HepG2 (cell line): ENCODE measurements around the gene ATF6. TPM values are rescaled to one million over a fixed set of nuclear protein-coding genes. Genes with fewer than 3 reads are reported as not detected.

Experiments used
- BHLHE40 ChIP-seq: IDR thresholded peaks from 2 replicates; pipeline ENCODE4 v1.6.1; 2011; ENCODE audit warnings: low read length, improper control_type of control experiment
- KAT8 ChIP-seq: IDR thresholded peaks from 2 replicates; pipeline ENCODE4 v1.6.1; 2016; ENCODE audit warnings: missing genetic modification reagents, missing compliant biosample characterization
- NCOA5 ChIP-seq: sonication (generic); formaldehyde crosslinking; IDR thresholded peaks from 2 replicates; pipeline ENCODE4 v1.4.0; 2020; ENCODE audit warnings: missing genetic modification reagents
- PPARG ChIP-seq: conservative IDR thresholded peaks from 2 replicates; pipeline ENCODE4 v1.6.1; 2016; ENCODE audit warnings: missing biosample characterization, missing genetic modification reagents
- SAP130 ChIP-seq: IDR thresholded peaks from 2 replicates; pipeline ENCODE4 v1.6.1; 2016; ENCODE audit warnings: low read depth
- ZBTB1 ChIP-seq: sonication (generic); formaldehyde crosslinking; IDR thresholded peaks from 2 replicates; pipeline ENCODE4 v1.4.0; 2020; ENCODE audit warnings: missing genetic modification reagents, borderline replicate concordance
- ZNF232 ChIP-seq: sonication (generic); formaldehyde crosslinking; IDR thresholded peaks from 2 replicates; pipeline ENCODE4 v1.4.0; 2020; ENCODE audit warnings: missing genetic modification reagents, borderline replicate concordance
- ZNF430 ChIP-seq: sonication (generic); formaldehyde crosslinking; IDR thresholded peaks from 2 replicates; pipeline ENCODE4 v1.9.0; 2021; ENCODE audit warnings: mild to moderate bottlenecking, missing genetic modification reagents
- ZNF563 ChIP-seq: sonication (generic); formaldehyde crosslinking; IDR thresholded peaks from 2 replicates; pipeline ENCODE4 v1.8.0; 2022; ENCODE audit warnings: mild to moderate bottlenecking, moderate library complexity, missing genetic modification reagents
- ZNF605 ChIP-seq: sonication (generic); formaldehyde crosslinking; IDR thresholded peaks from 2 replicates; pipeline ENCODE4 v1.8.0; 2022; ENCODE audit warnings: mild to moderate bottlenecking, missing genetic modification reagents
- ZSCAN29 ChIP-seq: sonication (generic); formaldehyde crosslinking; conservative IDR thresholded peaks from 2 replicates; pipeline ENCODE4 v1.4.0; 2020; ENCODE audit warnings: mild to moderate bottlenecking, missing genetic modification reagents
- polyA plus RNA-seq, 8 experiments: library from polyadenylated mRNA; depleted of rRNA in 3 of 8; stranded (reverse) in 7 of 8; unstranded in 1 of 8; fragments of >200 nt; fragmentation: Illumina TruSeq in 4 of 8; extraction: Trizol in 4 of 8; gene quantifications; 2 replicates each; pipeline versions ENCODE4 v1.2.1 to v1.2.3, GENCODE V29; 2011 to 2016; ENCODE audit warnings: low read depth in 4 of 8, missing spikeins in 1 of 8, mixed read lengths in 1 of 8; ENCODE audit not compliant: insufficient read depth in 1 of 8
- total RNA-seq, 5 experiments: library from RNA; depleted of rRNA; stranded (reverse); fragments of >200 nt; fragmentation: Illumina TruSeq; extraction: Trizol; gene quantifications; 2 replicates each; pipeline ENCODE4 v1.2.3, GENCODE V29; 2016; ENCODE audit warnings: low read depth in 1 of 5
- TF ChIP-seq, protein P1 (sequence below): IDR thresholded peaks from 2 replicates; pipeline ENCODE4 v1.4.0; 2020; ENCODE audit warnings: mild to moderate bottlenecking, missing genetic modification reagents
- TF ChIP-seq, protein P2 (sequence below), 2 experiments: sonication (generic) in 1 of 2; formaldehyde crosslinking in 1 of 2; IDR thresholded peaks; 2 replicates each; pipeline versions ENCODE4 v1.4.0 to v1.6.1; 2018 to 2020; ENCODE audit warnings: missing genetic modification reagents in 2 of 2, borderline replicate concordance in 1 of 2, low read depth in 1 of 2, mild to moderate bottlenecking in 1 of 2, missing biosample characterization in 1 of 2
- TF ChIP-seq, protein P3 (sequence below): sonication (generic); formaldehyde crosslinking; IDR thresholded peaks from 2 replicates; pipeline ENCODE4 v1.8.0; 2022; ENCODE audit warnings: missing genetic modification reagents, mild to moderate bottlenecking, moderate library complexity, borderline replicate concordance
- TF ChIP-seq, protein P4 (sequence below): sonication (generic); formaldehyde crosslinking; IDR thresholded peaks from 2 replicates; pipeline ENCODE4 v1.4.0; 2020; ENCODE audit warnings: mild to moderate bottlenecking, missing genetic modification reagents, borderline replicate concordance

ATF6 gene
- total and polyA plus RNA-seq, 2 of the 13 experiments (the other 11 are each of a cell fraction or from before 2014, with no cell fraction given): 13.2 to 14.5 TPM

DNA sequence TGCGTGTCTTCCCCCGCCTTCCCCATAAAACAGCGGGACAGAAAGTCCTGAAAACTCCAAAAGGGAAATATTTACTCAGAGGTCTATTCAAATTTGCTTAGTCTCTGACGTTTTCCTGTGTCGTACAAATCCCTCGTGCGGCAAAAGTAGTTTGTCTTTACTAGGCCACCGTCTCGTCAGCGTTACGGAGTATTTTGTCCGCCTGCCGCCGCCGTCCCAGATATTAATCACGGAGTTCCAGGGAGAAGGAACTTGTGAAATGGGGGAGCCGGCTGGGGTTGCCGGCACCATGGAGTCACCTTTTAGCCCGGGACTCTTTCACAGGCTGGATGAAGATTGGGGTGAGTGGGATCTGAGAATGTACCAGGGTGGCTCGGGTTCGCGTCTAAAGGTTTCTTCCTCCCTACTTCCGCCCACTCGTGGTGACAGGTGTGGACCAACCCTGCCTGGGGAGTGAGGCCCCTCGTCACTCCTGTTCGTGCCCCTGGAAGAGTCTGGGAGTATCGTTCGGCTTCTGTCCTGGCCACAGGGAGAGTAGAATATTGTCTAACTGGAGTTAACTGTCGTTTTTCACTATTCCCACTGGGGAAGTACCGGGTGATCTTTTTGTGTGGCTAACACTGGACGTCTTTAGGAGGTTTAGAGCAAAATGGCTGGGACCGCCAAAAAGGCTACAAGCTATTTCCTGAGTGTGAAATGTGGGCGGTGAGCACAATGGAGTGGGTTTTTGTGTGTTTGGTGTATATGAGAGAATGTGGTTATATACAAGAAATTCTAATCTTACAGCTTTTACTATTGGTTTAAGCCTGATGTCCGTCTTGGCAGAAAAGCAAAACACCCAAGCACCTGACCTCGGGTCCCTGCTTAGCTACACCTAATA lies at the start of gene ATF6 (continued):
- TF ChIP-seq, protein P1, sequence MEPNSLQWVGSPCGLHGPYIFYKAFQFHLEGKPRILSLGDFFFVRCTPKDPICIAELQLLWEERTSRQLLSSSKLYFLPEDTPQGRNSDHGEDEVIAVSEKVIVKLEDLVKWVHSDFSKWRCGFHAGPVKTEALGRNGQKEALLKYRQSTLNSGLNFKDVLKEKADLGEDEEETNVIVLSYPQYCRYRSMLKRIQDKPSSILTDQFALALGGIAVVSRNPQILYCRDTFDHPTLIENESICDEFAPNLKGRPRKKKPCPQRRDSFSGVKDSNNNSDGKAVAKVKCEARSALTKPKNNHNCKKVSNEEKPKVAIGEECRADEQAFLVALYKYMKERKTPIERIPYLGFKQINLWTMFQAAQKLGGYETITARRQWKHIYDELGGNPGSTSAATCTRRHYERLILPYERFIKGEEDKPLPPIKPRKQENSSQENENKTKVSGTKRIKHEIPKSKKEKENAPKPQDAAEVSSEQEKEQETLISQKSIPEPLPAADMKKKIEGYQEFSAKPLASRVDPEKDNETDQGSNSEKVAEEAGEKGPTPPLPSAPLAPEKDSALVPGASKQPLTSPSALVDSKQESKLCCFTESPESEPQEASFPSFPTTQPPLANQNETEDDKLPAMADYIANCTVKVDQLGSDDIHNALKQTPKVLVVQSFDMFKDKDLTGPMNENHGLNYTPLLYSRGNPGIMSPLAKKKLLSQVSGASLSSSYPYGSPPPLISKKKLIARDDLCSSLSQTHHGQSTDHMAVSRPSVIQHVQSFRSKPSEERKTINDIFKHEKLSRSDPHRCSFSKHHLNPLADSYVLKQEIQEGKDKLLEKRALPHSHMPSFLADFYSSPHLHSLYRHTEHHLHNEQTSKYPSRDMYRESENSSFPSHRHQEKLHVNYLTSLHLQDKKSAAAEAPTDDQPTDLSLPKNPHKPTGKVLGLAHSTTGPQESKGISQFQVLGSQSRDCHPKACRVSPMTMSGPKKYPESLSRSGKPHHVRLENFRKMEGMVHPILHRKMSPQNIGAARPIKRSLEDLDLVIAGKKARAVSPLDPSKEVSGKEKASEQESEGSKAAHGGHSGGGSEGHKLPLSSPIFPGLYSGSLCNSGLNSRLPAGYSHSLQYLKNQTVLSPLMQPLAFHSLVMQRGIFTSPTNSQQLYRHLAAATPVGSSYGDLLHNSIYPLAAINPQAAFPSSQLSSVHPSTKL (CRISPR knock-in tag): peak; percentile 81
- TF ChIP-seq NCOA5 (CRISPR knock-in tag) (no peak), ZNF563 (CRISPR knock-in tag) (no peak), ZSCAN29 (CRISPR knock-in tag) (peak; percentile 57; the same call in 1 of the 2 replicates), ZBTB1 (CRISPR knock-in tag) (no peak), SAP130 (peak; percentile 97), PPARG (CRISPR knock-in tag) (0 out of 2 replicates have a peak, but pooled peaks have one; percentile 32), ZNF232 (CRISPR knock-in tag) (no peak; the same call in 1 of the 2 replicates), ZNF605 (no peak), ZNF430 (no peak), KAT8 (peak; percentile 95), BHLHE40 (peak; percentile 74)
- TF ChIP-seq, protein P2, sequence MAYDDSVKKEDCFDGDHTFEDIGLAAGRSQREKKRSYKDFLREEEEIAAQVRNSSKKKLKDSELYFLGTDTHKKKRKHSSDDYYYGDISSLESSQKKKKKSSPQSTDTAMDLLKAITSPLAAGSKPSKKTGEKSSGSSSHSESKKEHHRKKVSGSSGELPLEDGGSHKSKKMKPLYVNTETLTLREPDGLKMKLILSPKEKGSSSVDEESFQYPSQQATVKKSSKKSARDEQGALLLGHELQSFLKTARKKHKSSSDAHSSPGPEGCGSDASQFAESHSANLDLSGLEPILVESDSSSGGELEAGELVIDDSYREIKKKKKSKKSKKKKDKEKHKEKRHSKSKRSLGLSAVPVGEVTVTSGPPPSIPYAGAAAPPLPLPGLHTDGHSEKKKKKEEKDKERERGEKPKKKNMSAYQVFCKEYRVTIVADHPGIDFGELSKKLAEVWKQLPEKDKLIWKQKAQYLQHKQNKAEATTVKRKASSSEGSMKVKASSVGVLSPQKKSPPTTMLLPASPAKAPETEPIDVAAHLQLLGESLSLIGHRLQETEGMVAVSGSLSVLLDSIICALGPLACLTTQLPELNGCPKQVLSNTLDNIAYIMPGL (CRISPR knock-in tag; IDR thresholded peaks at IDR 0.05; ENCODE audit: borderline replicate concordance in 1 of 2, low read depth in 1 of 2): peak; percentile 76 to 89; a peak in 3 of 4 replicates
- TF ChIP-seq, protein P3, sequence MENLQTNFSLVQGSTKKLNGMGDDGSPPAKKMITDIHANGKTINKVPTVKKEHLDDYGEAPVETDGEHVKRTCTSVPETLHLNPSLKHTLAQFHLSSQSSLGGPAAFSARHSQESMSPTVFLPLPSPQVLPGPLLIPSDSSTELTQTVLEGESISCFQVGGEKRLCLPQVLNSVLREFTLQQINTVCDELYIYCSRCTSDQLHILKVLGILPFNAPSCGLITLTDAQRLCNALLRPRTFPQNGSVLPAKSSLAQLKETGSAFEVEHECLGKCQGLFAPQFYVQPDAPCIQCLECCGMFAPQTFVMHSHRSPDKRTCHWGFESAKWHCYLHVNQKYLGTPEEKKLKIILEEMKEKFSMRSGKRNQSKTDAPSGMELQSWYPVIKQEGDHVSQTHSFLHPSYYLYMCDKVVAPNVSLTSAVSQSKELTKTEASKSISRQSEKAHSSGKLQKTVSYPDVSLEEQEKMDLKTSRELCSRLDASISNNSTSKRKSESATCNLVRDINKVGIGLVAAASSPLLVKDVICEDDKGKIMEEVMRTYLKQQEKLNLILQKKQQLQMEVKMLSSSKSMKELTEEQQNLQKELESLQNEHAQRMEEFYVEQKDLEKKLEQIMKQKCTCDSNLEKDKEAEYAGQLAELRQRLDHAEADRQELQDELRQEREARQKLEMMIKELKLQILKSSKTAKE (CRISPR knock-in tag): peak; percentile 71; the same call in 1 of the 2 replicates
- TF ChIP-seq, protein P4, sequence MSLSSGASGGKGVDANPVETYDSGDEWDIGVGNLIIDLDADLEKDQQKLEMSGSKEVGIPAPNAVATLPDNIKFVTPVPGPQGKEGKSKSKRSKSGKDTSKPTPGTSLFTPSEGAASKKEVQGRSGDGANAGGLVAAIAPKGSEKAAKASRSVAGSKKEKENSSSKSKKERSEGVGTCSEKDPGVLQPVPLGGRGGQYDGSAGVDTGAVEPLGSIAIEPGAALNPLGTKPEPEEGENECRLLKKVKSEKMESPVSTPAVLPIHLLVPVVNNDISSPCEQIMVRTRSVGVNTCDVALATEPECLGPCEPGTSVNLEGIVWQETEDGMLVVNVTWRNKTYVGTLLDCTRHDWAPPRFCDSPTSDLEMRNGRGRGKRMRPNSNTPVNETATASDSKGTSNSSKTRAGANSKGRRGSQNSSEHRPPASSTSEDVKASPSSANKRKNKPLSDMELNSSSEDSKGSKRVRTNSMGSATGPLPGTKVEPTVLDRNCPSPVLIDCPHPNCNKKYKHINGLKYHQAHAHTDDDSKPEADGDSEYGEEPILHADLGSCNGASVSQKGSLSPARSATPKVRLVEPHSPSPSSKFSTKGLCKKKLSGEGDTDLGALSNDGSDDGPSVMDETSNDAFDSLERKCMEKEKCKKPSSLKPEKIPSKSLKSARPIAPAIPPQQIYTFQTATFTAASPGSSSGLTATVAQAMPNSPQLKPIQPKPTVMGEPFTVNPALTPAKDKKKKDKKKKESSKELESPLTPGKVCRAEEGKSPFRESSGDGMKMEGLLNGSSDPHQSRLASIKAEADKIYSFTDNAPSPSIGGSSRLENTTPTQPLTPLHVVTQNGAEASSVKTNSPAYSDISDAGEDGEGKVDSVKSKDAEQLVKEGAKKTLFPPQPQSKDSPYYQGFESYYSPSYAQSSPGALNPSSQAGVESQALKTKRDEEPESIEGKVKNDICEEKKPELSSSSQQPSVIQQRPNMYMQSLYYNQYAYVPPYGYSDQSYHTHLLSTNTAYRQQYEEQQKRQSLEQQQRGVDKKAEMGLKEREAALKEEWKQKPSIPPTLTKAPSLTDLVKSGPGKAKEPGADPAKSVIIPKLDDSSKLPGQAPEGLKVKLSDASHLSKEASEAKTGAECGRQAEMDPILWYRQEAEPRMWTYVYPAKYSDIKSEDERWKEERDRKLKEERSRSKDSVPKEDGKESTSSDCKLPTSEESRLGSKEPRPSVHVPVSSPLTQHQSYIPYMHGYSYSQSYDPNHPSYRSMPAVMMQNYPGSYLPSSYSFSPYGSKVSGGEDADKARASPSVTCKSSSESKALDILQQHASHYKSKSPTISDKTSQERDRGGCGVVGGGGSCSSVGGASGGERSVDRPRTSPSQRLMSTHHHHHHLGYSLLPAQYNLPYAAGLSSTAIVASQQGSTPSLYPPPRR (CRISPR knock-in tag): peak; percentile 68; the same call in 1 of the 2 replicates
